Mammary epithelial cell (primary cell): ENCODE data around the gene SPSB3.

Source experiments
- CTCF ChIP-seq, 2 donors: IDR thresholded peaks in 1 of 2; conservative IDR thresholded peaks in 1 of 2; 2 replicates each; pipeline ENCODE4 v1.5.1; 2011 to 2012; ENCODE audit warnings: inconsistent platforms in 2 of 2, low read length in 2 of 2, mild to moderate bottlenecking in 2 of 2, control low read depth in 1 of 2, low read depth in 1 of 2; ENCODE audit not compliant: insufficient read depth in 1 of 2; ENCODE audit errors: extremely low read depth in 1 of 2
- EZH2 ChIP-seq: IDR thresholded peaks from 2 replicates; pipeline ENCODE4 v1.6.1; 2012; ENCODE audit warnings: low read length, inconsistent platforms, borderline replicate concordance

GRCh38 chr16:1741553-1742165, 40.7 kb downstream of the SPSB3 start:
- TF ChIP-seq CTCF (conservative IDR thresholded peaks at IDR 0.05 in 1 of 2, IDR thresholded peaks at IDR 0.05 in 1 of 2; ENCODE audit: extremely low read depth in 1 of 2, insufficient read depth in 1 of 2, low read depth in 1 of 2, low read length in 2 of 2) (no peak), EZH2 (no peak)
